Left hindlimb (tissue), 1 donor: Measurements from ENCODE around the gene DENND5A.
A peak's percentile ranks its signal among the peaks of the same experiment; 100 is the strongest.
"Not testable (repeated sequence)": the region's sequence is repeated elsewhere in the genome, so short reads cannot be mapped to it uniquely, and the experiment has no call there.

Source experiments
- DNase-seq: peaks from one replicate; pipeline ENCODE4 v3.0.0-alpha.2; 2018

DENND5A gene

DNA sequence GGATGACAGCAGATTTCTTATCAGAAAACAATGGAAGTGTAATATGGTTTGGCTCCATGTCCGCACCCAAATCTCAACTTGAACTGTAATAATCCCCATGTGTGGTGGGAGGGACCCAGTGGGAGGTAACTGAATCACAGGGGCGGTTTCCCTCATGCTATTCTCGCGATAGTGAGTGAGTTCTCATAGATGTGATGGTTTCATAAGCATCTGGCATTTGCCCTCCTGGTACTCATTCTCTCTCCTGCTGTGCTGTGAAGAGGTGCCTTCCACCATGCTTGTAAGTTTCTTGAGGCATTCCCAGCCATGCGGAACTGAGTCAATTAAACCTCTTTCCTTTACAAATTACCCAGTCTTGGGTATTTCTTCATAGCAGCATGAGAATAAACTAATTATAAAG lies 92.8 kb downstream of the DENND5A start:
- no peak for DNase-seq

DNA sequence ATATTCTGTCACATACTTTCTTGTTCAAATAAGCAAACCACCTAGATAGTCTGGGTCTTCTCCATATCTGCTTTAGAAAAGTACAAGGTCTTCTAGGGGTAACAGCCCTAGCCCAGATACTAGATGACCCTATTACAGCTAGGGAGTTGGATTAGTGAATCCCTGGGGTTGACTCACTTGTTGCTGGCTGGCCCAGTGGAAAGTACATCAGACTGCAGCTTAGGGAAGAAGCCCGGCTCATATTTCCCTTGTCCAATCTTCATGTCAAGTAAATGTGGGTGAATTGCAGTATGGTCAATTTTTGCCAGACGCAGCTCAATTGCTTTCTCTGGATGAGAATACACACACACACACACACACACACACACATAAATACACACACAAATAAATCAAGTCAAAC lies 94.7 kb downstream of the DENND5A start:
- no peak for DNase-seq

DNA sequence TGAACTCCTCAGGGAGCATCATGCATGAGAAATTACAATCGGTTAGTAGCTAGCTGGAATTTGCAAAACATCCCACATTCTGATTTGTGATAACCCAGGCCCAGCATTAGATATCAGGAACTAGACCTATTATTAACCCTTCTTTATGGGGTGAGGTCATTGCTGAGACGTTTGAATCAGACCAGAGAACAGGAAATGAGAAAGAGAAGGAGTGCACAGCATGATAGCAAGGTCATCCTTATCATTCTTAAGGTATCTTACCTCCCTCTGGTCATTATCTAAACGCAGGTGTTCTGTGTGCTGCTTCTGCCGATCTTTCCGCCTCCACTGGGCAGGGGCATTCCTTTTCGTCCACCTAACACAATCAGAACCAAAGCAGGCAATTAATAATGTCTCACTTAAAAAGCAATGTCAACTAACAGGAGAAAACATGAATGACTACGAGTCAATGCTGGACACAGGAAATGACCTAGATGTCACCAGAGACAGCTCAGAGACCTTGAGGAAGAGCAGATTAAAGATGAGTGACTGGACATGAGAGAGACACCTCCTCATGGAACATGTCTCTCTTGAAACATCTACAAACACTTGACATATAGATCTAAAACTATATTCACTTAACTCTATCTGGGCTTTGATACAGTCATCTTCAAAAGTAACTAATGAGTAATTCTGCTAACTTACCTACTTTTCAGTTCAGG lies 95.4 kb downstream of the DENND5A start:
- no peak for DNase-seq

DNA sequence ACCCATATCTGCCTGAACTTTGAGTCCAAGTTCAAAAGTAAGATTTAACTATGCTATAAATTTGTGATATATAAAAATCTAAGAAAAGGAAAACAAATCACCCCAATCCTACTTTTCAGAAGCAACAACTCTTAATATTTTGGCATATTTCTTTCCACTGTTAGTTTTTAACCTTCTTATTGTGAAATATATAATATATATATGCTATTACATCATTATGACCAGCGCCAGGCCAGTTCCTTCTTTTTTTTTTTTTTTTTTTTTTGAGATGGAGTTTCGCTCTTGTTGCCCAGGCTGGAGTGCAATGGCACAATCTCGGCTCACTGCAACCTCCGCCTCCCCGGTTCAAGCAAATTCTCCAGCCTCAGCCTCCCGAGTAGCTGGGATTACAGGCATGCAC lies 103.2 kb downstream of the DENND5A start:
- DNase-seq, result not testable (repeated sequence)

DNA sequence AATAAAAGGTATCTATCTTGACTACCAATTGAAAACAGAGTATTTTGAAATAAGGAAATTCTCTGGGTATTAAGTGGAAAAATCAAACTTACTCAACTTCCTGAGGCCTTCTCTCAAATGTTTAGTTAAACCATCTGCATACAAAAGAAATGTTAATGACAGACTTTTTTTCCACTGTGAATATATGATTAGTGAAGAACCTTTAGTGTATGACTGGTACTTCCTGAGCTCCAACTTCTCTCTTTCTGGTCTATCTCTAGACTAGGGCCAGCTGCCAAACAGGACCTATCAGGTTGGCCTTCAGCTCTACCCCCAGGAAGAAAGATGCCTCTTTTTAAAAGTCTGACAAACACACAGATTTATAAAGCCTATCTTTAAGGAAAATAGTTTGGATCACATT lies 105.0 kb downstream of the DENND5A start:
- no peak for DNase-seq

DNA sequence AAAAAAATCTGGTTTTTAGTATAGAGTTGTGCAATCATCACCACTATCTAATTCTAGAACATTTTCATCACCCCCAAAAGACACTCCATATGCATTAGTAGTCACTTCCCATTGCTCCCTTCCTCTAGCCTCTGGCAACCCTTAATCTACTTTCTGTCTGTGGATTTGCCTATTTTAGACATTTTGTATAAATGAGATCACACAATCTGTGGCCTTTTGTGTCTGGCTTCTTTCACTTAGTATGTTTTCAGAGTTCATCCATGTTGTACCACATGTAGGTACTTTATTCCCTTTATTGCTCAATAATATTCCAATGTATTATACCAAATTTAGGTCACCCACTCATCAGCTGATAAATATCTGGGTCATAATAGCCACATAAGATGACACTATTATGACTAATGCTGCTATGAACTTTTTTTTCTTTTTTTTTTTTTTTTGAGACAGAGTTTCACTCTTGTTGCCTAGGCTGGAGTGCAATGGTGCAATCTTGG lies 106.2 kb downstream of the DENND5A start:
- no peak for DNase-seq

DNA sequence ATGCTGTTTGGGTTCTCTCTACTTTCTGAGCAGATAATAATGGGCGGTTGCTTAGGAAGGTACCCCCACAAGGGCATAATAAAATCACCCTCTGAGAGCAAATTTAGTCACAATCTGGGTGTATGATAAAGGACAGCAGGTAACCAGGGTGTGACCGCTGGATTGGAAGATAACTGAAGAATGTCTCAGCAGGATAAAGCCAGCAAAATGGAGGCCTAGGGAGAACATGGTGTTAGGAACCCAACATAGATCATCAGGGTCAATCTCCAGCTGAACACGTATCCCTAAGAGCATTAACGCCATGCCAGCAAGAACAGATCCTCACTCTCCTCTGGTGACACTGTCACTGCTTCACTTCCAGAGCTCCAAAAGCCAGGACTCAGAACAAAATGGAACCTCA lies 109.2 kb downstream of the DENND5A start:
- no peak for DNase-seq

DNA sequence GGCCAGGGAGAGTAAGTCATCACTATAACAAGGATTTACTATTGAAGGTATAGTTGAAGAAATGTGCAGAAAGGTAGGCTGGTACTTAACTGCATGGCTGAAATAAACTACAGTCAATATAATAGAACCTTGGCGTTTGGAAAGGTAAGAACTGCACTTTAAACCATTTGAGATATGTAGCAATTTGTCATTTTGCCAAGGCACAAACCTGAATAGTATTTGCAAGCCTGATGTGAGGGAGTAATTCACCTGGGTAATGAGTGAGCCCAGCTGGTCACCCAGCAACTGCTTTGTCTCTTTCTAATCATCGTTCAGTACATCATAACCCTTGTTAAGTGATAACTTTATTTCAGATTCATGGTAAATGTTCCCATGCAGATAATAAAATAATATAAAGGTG lies 111.5 kb downstream of the DENND5A start:
- no peak for DNase-seq

DNA sequence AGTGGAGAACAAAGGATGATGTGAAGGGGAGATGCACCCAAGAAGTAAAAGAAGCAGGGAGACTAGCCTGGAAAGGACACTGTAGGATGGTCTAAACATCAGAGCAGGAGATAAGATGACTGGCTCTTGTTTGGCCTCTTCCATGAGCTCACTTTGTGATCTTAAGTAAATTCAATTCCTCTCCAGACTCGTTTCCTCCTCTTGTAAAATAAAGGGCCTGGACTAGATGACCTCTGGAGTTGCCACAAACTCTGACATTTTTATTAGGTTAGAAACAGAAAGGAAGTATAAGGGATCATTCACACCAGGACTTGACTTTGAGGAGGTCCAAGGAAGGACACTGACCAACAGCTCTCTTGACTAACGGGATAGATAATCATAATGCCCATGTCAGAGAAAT lies 113.5 kb downstream of the DENND5A start:
- DNase-seq, result no peak

DNA sequence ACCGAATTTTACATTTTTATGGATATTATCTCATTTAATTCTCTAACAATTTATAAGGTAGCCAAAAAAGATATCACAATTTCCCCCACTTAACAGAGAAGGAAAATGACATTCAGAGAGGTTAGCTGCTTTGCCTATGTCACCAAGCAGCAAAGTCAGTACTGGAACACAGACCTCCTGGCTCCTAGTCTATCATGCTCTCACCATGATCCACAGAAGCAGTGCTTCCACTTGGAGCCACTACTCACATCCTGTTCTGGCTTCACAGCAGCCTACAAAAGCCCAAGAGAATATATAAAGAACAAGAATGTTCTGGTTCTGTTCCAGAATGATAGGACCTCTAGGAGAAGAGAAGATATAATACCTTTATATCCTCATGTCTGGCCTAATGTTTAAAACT lies 114.2 kb downstream of the DENND5A start:
- DNase-seq, result no peak

DNA sequence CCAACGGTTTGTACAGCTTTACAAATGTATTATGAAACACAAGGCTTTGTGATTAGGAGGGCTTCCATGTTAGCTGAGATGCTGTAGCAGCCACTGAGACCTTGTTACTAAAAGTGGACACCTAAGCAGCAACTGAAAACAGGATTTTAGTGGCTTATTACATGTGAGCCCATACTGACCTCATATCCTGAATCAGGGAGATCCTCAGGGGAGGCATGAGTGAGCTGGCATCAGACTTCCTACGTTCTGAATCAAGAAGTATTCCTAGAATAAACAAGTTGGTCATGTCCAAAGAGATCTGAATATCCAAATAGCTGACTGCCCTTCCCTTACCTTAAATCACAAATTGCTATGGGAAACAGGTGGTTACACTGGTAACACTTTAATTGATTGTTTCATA lies 114.6 kb downstream of the DENND5A start:
- no peak for DNase-seq

DNA sequence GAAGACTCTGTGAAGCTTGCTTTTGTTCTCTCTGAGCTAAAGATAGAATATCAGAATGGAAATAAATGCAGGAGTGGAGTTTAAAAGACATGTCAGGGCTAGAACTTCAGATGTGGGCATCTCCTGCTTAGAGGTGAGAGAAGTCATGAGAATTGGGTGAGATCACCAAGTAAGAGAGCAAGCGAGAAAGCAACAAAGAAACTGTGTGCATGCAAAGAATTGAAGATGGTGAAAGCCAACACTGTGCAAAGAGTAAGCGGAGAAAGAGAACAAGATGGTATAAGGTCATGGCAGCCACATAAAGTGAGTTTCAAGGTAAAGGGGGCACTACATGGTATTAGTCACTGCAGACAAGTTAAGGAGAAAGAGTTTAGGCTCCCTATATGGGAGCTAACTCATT lies 116.4 kb downstream of the DENND5A start:
- no peak for DNase-seq

DNA sequence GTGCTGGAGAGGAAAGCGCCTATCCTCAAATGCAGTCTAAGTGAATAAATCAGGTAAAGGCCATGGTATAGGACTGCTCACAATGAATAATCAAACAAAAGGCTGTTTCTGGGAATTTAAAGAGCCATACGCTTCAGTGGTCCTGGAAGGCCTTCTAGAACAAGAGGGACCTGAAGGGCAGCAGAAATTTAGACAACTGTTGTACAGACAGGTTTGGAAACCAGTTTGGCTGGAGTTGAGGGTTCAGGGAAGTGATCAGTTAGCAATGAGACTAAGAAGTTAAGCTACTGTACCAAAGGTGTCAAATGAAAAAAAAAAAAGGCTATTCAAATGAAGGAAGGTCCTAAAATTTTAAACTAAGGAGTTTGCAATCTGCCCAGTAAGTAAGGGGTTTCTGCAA lies 117.1 kb downstream of the DENND5A start:
- no peak for DNase-seq

DNA sequence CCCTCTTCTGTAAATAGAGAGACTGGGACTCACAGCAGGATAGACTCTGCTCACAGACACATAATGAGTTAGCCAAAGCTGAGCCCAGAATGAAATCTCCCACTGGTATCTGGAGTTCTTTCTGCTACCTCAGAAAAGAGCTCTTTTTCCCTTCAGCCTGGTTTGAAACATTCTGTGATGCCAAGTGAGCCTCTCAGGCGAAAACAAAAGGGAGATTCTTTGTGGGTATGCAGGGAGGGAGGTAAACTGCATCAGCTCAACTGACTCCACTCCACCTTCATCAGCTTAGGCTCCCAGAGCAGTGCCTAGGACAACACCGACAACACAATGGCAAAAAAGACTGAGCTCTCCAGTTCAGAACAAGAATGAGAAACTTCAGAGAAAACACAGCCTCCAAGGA lies 118.7 kb downstream of the DENND5A start:
- no peak for DNase-seq

DNA sequence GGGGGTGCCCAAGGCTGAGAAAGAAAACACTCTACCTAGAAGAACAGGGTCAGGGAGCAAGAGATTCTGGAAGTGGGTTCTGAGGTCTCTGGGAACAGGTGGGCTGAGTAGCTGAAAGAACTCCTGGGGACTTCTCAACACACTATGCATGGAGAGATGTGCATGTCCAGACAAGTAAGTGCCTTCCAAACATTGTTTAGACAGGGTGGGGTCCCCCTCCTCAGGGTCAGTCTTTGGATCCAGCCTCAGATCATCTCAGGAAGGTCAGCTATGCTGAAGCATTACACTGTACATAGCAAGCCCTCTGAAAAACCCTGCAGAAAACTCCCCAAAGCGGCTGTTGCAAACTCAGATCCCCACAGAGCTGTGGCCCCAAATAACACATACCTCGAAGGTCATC lies 119.9 kb downstream of the DENND5A start:
- DNase-seq, result no peak

DNA sequence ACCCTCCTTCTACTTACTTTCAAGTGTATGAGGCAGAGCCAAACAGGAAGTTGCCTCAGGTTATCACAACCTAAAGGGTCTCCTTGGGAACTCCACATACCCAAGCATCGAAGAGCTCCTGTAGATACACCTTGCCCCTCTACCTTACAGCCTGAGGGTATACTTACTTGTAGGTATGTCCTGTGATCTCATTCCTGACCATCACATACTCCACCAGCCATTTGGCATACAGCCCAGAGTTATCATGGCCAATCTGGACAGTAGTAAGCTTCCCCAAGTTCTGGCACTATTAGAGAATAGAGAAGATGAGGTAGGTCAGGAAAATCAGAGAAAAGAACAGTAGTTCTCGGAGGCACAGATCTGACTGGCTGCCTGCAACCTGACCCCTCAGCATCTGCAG lies 120.3 kb downstream of the DENND5A start:
- no peak for DNase-seq

DNA sequence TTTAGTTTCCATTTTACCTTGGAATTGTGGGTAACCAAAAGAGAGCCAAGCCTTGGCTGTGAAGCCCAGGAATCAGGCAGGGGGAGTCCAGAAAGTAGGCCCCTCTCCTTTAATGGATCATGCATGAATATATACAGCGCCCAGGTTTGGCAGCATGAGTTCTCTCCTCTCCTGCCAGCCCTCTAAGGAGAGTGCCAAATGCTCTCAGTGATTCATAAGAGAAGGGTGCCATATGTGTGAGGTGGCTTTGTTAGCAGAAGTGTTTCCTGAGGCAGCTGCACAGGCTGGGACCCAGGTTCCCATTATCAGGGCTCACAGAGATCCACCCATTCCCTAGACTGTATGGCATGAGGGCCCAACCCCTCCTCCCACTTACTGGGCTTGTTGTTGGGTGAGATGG lies 121.4 kb downstream of the DENND5A start:
- no peak for DNase-seq

DNA sequence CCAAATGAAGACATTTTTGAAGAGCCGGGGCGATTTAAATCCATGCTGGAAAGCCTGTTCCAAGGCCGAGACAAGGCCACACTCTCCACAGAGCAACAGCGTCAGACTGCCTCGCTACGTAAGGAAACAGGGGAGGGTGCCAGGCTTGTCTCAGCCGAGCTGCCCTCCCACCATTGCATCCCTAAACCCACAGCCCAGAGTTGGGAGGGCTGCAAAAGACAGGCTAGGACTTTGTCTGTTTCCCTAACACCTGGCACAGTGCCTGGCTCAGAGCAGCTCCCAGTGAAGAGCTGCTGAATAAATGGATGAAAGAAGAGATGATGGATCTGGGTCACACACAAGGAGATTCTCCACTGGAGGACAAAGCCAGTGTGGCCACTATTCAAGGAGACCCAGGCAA lies 122.4 kb downstream of the DENND5A start:
- DNase-seq, result no peak

DNA sequence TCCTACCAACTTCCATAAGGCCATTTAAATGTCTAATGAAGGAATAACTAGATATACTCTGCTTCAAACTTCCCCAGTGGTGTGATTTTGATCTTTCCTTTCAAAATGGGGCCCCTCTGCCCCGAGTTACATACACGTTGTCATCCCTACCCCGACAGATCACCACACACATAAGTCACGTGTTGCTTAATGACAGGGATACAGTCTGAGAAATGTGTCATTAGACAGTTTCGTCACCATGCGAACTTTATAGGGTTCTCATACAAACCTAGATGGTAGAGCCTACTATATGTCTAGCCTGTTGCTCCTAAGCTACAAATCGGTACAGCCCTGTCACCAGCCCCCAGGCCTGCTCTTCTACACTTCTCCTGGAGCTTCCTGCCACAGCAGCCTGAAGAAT lies 124.0 kb downstream of the DENND5A start:
- no peak for DNase-seq

DNA sequence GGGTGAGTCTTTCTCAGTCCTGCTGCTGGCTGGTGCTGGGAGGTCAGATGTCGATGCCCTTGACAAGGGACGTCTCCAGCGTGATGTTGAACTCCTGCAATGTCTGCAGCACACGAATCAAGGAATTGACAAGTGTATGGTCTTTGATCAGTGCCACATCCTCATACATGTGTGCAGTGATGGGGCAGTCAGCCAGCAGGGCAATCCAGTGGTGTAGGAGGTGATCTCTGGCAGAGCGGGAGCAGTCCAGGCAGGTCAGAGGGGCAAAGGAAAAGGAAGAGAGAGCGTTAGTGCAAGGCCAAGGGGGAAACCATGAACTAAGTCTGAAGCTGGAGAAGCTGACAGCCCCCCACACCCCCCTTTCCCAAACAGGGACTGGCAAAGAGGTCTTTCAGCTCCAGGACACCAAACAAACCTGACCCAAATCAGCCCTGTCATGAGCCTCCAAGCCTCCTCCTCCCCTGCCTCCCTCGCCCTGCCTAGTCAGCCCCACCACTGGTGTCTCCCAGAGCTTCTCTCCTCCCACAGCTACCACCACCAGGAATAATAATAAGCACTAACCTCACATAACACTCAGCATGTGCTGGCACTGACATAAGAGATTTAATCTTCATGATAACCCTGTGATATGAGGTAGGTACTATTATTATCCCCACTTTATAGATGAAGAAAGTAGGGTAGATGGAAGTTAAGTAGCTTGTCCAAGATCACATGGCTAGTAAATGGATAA lies 125.4 kb downstream of the DENND5A start:
- no peak for DNase-seq

DNA sequence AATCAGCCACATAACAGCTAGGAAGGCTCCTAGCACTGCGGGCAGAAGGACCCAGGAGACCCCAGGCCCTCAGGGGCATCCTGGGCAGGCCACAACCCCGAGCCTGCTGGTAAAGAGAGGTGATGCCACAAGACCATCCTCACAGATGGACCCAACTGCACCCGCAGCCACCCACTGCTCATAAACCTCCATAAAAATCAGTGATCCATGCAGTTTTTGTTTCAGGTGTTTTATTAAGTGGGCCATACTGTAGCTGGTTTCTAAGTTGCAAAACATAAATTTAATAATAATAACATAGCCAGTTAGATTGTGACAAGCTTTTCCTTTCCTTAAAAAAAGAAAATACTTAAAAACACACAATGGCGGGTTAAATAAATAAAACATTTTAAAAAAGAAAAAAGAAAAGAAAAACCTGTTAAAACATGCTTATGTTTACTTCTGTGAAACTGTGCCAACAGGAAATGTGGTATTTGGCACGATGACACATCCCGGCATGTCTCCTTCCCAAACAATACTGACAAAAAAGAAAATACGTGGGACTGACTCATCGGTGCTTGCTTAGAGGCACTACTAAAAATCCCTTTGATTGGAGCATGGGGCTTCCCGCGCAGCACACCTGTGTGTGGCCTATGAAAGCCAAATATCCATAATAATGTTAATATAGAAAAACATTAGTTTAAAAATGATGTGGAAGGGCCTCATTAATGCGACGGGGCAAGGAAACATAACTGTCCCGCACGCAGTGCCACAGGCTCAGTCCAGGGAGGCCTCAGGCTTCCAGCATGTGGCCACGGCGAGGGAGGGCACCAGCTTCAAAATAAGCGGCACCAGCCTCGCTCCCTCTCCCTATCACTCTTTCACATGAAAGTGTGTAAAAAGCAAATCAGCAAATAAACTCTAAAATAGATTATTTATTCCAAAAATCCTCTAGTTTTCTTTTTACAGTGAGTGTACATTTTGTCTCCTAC lies 126.3 kb downstream of the DENND5A start:
- no peak for DNase-seq

DNA sequence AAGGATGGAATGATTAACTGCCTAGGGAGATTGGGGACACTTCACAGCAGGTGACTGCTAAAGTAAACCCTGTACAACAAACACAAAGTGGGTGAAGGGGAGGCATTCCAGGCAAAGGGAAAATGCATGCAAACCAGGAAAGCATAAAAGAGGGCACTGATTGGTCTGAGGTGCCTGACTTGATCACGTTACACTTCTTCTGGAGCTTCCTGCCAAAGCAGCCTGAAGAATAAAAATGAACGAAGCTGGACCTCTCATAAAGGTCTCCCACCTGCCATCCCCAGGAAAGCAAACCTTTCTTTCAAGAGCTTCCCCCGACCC lies 127.1 kb downstream of the DENND5A start:
- DNase-seq, result no peak

DNA sequence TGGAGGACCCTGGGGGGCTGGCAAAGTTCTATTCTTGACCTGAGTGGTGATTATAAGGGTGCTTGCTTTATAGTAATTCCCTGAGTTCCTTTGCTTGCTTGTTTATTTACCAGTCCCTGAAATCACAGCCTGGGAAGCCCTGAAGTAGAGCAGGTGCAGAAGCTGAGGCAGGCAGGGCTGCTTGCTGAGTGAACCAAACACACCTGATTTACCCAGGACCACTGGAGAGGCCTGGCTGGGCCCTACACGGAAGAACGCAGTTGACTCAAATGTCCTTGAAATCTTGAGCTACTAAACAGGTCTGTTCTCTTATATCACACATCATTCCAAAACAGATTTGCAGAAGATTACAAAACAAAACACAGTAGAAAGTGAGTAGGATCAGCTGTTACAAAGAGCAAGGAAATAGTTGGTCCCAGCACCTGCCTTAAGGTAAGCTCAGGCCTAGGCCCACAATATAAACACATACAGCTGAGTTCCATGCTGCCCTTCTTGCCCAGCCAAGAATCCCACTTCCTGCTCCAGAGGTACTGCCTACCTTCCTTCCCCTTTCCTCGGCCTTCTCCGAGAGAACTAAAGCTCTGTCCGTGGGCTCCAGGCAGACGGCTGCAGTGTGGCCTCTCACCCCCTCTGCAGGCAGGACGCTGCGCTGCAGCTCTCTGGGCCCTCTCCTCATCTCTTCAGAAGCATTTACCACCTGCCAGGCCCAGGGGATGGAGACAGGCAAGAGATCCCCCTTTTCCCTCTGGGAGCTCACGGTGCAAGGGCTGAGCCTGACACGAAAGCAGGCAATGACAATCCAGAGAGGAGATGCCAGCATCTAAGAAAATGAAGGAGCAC lies 127.6 kb downstream of the DENND5A start:
- DNase-seq, result peak; percentile 75
